SKM-1 (cell line): ENCODE measurements around the gene NME5.
"Not testable (repeated sequence)": the region's sequence is repeated elsewhere in the genome, so short reads cannot be mapped to it uniquely, and the experiment has no call there.

Experiments
- DNase-seq: peaks from one replicate; lab custom pipeline; 2025; ENCODE audit not compliant: unreplicated experiment; lab: John Stamatoyannopoulos, UW

NME5 gene

GRCh38 chr5:138138949-138139780, at the start of gene NME5:
TSS of gene NME5 (minus strand) at chr5:138139428. CDS start at chr5:138138780, 648 bp downstream.
- no peak for DNase-seq

GRCh38 chr5:138188626-138189025, 49.4 kb upstream of the NME5 start:
- DNase-seq: no peak

- peak; percentile 89 for DNase-seq
Observed at GRCh38 chr5:138186002-138186447, 46.8 kb upstream of the NME5 start.

- no peak for DNase-seq
Observed at GRCh38 chr5:138182808-138183207, 43.6 kb upstream of the NME5 start.

DNA sequence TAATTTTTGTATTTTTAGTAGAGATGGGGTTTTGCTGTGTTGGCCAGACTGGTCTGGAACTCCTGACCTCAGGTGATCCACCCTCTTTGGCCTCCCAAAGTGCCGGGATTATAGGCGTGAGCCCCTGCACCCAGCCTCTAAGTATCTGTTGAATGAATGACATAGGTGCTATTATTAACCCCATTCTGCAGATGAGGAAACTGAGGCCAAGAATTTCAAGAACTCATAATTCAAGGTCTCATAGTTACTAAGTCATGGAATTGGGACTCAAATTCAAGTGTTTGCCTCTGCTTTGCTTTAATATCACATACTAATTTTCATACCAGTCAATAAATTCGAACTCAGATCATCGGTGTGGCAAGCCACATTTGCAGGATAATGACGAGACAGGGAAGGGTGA, 41.6 kb upstream of the NME5 start:
- DNase-seq: no peak

DNA sequence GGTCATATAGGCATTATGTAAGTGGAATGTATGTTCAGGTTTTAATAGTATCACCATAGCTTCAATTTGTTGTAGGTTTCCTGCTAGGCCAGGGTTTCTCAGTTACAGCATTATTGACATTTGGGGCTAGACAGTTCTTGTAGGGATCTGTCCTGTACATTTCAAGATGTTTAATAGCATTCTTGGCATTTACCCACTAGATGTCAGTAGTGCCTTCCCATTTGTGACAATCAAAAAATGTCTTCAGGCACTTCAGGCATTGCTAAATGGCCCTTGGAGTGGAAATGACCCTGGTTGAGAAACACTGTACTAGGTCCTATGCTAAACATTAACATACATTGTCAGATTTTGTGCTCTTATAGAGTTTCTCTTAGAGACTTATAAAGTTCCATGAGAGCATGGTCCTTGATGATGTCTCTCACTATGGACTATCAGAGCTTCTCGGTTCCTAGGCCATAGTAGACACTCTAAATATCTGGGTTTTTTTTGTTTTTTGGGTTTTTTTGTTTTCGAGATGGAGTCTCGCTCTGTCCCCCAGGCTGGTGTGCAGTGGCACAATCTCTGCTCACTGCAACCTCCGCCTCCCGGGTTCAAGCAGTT, 41.1 kb upstream of the NME5 start:
- peak; percentile 80 for DNase-seq

- DNase-seq: no peak
Observed at GRCh38 chr5:138179277-138179857, 40.1 kb upstream of the NME5 start.

DNA sequence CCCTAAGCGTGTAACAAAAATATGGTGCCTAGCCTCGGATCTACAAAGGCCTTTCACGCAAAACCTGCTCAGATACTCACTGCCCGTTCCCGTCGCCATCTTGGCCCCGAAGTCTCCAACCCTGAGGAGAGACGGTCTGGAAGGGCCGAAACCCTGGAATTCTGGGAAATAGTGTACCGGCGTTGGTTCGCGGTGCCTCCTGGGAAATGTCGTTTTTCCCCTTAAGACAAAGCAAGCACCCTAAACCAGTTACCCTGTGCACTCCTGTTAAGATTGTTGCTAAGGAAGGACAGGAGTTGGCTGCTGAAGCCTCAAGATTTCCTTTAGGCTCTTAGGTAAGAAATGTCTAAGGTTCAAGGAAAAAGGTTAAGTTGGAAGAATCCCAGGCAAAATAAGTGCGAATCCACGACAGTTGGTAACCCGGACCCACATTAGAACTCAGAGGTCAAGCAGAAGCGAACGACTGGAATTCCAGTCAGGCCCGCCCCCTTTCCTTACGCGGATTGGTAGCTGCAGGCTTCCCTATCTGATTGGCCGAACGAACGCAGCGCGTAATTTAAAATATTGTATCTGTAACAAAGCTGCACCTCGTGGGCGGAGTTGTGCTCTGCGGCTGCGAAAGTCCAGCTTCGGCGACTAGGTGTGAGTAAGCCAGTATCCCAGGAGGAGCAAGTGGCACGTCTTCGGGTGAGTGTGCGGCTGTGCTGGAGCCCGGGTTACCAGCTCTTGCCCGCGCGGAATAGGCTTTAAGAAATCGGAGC, 39.5 kb upstream of the NME5 start, which contains the start of the genes BRD8 and KIF20A:
Gene BRD8 (minus strand): TSS at position 115 of the 761 bp plus-strand sequence. CDS start 16 bp downstream, at position 99.
Gene KIF20A (plus strand): TSS at position 597 of the 761 bp plus-strand sequence. CDS start 569 bp downstream, outside the sequence.
- peak; percentile 97 for DNase-seq

- no peak for DNase-seq
Observed at GRCh38 chr5:138177941-138178515, 38.8 kb upstream of the NME5 start.

DNA sequence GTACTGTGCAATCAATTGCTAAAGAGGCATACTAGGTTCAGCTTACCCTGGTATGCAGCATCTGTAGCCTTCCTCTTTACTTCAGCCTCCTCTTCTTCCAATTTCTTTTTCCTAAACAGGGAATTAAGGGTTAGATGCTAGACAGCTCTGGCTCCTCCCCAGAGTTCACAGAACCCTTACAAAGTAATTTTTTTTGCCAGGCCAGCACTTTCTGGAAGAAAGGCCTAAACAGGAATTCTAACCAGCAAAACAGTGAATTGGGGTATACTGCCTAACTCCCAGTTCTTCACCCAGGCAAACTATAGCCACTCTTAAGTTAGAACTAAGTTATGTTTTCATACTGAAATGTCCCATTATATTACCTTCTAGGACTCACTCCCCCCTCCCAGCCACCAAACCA, 31.1 kb upstream of the NME5 start:
- DNase-seq: no peak

GRCh38 chr5:138169124-138169523, 29.9 kb upstream of the NME5 start:
- no peak for DNase-seq

DNA sequence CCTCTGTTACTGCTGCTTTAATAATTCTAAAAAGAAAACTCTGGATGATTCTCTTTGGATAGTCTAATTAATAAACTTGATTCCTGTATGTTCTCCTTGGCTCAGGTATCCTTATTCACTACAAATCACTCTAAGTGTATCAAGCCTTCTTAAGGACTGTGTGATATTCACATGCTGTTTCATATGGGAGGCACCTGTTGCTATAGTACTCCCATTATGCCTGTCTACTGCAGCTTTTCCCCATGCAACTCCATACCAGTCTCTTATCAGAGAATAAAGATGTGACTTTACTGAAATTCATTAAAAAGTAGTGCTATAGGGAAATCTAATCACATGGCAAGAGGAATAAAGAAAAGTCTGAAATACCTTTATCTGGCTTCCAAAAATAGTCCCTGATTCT, 24.5 kb upstream of the NME5 start:
- DNase-seq: no peak

DNA sequence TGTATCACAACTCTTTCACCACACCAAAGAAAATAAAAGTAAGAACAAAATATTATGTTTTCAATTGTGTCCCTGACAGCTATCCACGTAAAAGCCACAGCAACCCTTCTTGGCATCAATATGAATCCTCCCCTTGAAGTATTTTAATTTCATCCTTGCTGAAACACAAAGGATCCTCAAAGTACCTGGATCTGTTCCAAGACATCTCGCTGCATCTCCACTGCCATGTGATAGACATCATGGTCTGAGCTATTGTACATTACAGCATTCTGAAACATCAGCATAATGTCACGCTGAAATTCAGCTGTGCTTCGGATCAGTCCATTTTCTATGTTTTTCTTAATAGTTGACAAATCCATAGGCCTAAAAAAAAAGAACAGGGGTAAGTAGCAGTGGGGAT, 21.5 kb upstream of the NME5 start:
- no peak for DNase-seq

- DNase-seq: no peak
Observed at GRCh38 chr5:138159666-138160065, 20.4 kb upstream of the NME5 start.

GRCh38 chr5:138157626-138158025, 18.4 kb upstream of the NME5 start:
- DNase-seq: no peak

DNA sequence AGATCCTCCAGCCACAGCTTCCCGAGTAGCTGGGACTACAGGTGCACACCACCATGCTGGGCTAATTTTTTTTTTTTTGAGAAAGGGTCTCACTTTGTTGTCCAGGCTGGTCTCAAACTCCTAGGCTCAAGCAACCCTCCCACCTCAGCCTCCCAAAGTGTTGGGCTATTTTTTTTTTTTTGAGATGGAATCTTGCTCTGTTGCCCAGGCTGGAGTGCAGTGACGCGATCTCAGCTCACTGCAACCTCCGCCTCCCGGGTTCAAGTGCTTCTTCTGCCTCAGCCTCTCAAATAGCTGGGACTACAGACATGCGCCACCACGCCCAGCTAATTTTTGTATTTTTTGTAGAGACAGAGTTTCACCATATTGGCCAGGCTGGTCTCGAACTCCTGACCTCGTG, 16.7 kb upstream of the NME5 start:
- DNase-seq: not testable (repeated sequence)

DNA sequence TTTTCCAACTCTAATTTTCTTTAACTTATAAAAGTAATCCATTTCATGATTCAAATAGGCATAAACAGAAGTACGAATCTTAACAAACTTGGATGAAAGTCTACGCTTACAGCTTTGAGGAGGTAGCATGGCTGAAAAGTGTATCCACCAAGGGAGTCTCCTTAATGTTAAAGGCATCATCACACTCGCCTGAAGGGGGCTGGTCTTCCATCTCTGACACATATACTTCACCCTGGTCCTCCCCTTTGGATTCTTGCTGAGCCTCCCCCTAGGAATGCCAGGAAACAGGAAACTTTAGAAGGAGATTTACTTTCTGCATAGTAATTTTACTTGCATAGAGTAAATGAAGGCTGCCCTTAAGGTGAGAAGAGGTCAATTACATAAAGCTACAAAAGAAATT, 10.3 kb upstream of the NME5 start:
- DNase-seq: no peak

- no peak for DNase-seq
Observed at GRCh38 chr5:138148811-138149210, 9.6 kb upstream of the NME5 start.

DNA sequence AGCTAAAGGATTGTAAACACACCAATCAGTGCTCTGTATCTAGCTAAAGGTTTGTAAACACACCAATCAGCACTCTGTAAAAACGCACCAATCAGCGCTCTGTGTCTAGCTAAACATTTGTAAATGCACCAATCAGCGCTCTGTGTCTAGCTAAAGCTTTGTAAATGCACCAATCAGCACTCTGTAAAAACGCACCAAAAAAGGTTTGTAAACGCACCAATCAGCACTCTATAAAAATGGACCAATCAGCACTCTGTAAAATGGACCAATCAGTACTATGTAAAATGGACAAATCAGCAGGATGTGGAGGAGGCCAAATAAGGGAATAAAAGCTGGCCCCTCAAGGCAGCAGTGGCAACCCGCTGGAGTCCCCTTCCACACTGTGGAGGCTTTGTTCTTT, 4.3 kb upstream of the NME5 start:
- not testable (repeated sequence) for DNase-seq

- DNase-seq: no peak
Observed at GRCh38 chr5:138141734-138142133, 2.5 kb upstream of the NME5 start.

- DNase-seq: no peak
Observed at GRCh38 chr5:138140268-138140667, 1.0 kb upstream of the NME5 start.
